GM19099 (cell line): Measurements from ENCODE around the gene WNK2.

Experiments
- POLR2A ChIP-seq: IDR thresholded peaks from 3 replicates; pipeline ENCODE4 v1.6.1; 2011; ENCODE audit warnings: low read depth; ENCODE audit not compliant: insufficient read length; ENCODE audit errors: extremely low read depth

The WNK2 gene

GRCh38 chr9:93177676-93178075 is 6.3 kb upstream of the WNK2 start:
- no peak for TF ChIP-seq POLR2A

- TF ChIP-seq POLR2A = no peak
Measured at GRCh38 chr9:93178851-93179786, 4.8 kb upstream of the WNK2 start.

- no peak for TF ChIP-seq POLR2A
Measured at GRCh38 chr9:93180938-93181337, 3.0 kb upstream of the WNK2 start.

GRCh38 chr9:93181672-93182435 is 2.1 kb upstream of the WNK2 start:
- TF ChIP-seq POLR2A = no peak

- TF ChIP-seq POLR2A = no peak
Measured at GRCh38 chr9:93182572-93182971, 1.4 kb upstream of the WNK2 start.

- TF ChIP-seq POLR2A = no peak
Measured at GRCh38 chr9:93183131-93183662, 742 bp upstream of the WNK2 start.

- no peak for TF ChIP-seq POLR2A
Measured at GRCh38 chr9:93184432-93185265, 710 bp downstream of the WNK2 start.

- TF ChIP-seq POLR2A = no peak
Measured at GRCh38 chr9:93185266-93186214, 1.6 kb downstream of the WNK2 start.

- no peak for TF ChIP-seq POLR2A
Measured at GRCh38 chr9:93186215-93186945, 2.4 kb downstream of the WNK2 start.

GRCh38 chr9:93187047-93187446 is 3.1 kb downstream of the WNK2 start:
- TF ChIP-seq POLR2A = no peak

GRCh38 chr9:93187574-93187973 is 3.6 kb downstream of the WNK2 start:
- TF ChIP-seq POLR2A = no peak

GRCh38 chr9:93188426-93189368 is 4.8 kb downstream of the WNK2 start:
- no peak for TF ChIP-seq POLR2A

- TF ChIP-seq POLR2A = no peak
Measured at GRCh38 chr9:93189369-93190132, 5.6 kb downstream of the WNK2 start.
